Mesothelial cell of epicardium (in vitro differentiated cells): ENCODE measurements around the gene MDGA2. TPM values are rescaled to one million over a fixed set of nuclear protein-coding genes. Genes with fewer than 3 reads are reported as not detected.

Experiments used
- DNase-seq, 2 experiments: peaks; one replicate each; pipeline ENCODE4 v3.0.0; 2021; ENCODE audit warnings: low spot score in 2 of 2; ENCODE audit not compliant: unreplicated experiment in 2 of 2
- H3K27ac Mint-ChIP-seq: 2 replicates; pipeline ENCODE4 v1.8.0; 2021; ENCODE audit warnings: mixed read lengths
- H3K27me3 Mint-ChIP-seq: 2 replicates; pipeline ENCODE4 v1.8.0; 2021; ENCODE audit warnings: low read depth, mixed read lengths
- H3K36me3 Mint-ChIP-seq: 2 replicates; pipeline ENCODE4 v1.8.0; 2021; ENCODE audit warnings: mixed read lengths
- H3K4me1 Mint-ChIP-seq: 2 replicates; pipeline ENCODE4 v1.8.0; 2021; ENCODE audit warnings: mixed read lengths
- H3K4me3 Mint-ChIP-seq: 2 replicates; pipeline ENCODE4 v1.8.0; 2021; ENCODE audit warnings: mild to moderate bottlenecking, moderate library complexity, mixed read lengths
- H3K9me3 Mint-ChIP-seq: 2 replicates; pipeline ENCODE4 v1.8.0; 2021; ENCODE audit warnings: mixed read lengths
- total RNA-seq: library from RNA; stranded (reverse); gene quantifications from 3 replicates; pipeline ENCODE4 v1.2.1, GENCODE V29; 2021
- TF ChIP-seq, protein P1 (sequence below): fragments of 200-600 bp; sonication (generic); IDR thresholded peaks from one replicate; pipeline ENCODE4 v1.5.0; 2021; ENCODE audit warnings: antibody characterized with exemption; ENCODE audit not compliant: unreplicated experiment

MDGA2 gene
- total RNA-seq, 1 donor from 2014 or later: 0.27 TPM

DNA sequence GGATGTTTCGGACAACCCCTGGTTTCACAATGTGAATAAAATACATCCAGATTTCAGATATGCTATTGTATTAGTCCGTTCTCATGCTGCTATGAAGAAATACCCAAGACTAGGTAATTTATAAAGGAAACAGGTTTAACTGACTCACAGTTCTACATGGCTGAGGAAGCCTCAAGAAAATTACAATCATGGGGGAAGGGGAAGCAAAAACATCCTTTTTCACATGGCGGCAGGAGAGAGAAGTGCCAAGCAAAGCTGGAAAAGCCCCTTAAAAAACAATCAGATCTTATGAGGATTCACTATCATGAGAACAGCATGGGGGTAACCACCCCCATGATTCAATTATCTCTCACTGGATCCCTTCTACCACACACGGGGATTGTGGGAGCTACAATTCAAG lies 451.7 kb downstream of the MDGA2 start:
- Mint-ChIP-seq H3K9me3 (peaks cover 8% of the 10 kb centered on the region), H3K36me3 (no peaks in the 10 kb centered on the region), H3K27me3 (no peaks in the 10 kb centered on the region), H3K27ac (no peak overlapping the region), H3K4me3 (no peak overlapping the region), H3K4me1 (peaks cover 7% of the 10 kb centered on the region)
- no peak for DNase-seq
- TF ChIP-seq, protein P1, sequence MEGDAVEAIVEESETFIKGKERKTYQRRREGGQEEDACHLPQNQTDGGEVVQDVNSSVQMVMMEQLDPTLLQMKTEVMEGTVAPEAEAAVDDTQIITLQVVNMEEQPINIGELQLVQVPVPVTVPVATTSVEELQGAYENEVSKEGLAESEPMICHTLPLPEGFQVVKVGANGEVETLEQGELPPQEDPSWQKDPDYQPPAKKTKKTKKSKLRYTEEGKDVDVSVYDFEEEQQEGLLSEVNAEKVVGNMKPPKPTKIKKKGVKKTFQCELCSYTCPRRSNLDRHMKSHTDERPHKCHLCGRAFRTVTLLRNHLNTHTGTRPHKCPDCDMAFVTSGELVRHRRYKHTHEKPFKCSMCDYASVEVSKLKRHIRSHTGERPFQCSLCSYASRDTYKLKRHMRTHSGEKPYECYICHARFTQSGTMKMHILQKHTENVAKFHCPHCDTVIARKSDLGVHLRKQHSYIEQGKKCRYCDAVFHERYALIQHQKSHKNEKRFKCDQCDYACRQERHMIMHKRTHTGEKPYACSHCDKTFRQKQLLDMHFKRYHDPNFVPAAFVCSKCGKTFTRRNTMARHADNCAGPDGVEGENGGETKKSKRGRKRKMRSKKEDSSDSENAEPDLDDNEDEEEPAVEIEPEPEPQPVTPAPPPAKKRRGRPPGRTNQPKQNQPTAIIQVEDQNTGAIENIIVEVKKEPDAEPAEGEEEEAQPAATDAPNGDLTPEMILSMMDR: no peak

DNA sequence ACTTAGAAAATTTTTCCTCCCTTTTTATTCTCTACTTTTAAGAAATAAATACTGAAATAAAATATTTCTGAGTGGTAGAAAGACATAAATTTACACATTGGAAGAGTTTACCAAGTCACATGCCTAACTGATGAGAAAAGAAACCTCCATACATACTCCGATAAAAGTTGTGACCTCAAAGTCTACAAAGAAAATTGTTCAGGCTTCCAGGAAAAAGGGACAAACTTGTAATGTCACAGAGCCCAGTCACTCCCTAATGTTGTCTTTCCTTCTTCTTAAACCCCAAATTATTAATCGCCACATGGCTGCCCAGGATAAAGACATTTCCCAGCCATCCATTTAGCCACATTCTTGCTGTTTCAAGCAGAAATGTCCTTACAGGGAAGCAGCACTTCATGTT lies 455.3 kb downstream of the MDGA2 start:
- Mint-ChIP-seq H3K36me3 (no peaks in the 10 kb centered on the region), H3K4me1 (no peaks in the 10 kb centered on the region), H3K27me3 (no peaks in the 10 kb centered on the region), H3K9me3 (peaks cover 8% of the 10 kb centered on the region), H3K27ac (no peak overlapping the region), H3K4me3 (no peak overlapping the region)
- DNase-seq: no peak
- TF ChIP-seq, protein P1: no peak

DNA sequence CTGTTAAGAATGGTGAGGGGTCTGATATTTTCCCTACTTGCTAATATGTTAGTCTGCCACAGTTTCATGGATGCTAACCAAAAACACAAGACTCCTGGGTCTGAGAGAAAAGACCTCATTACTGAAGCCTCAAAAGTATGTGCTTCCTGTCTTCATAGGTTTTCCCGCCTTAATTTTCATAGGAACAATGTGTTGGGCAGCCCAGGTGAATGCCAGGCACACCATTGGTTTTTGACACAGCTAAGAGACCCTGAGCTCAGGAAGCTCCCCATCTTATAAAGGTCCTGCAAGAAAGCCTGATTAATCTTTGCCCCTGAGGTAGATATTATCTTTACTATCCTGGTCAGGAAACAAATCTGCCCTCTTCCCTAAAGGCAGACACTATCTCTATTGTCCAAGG lies 464.1 kb downstream of the MDGA2 start:
- TF ChIP-seq, protein P1: no peak

DNA sequence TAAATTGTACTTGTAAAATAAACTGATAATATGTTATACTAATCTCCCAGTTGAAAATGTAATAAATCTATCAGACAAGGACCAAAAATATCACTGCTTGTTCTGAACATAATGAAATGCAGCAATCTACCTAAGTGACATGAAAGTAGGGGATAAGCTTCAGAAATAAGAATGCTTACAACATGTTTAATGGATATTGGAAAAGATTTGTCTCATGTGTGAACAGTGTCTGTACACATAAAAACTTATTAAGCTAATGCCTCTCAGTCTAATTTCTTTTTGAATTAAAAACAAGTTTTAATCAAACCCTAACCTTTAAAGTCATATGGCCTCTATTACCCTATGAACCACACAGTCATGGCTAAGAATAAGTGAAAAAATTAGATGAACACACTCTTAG lies 465.3 kb downstream of the MDGA2 start:
- Mint-ChIP-seq H3K4me1 (peaks cover 17% of the 10 kb centered on the region), H3K27ac (no peak overlapping the region)
- TF ChIP-seq, protein P1: no peak

More for the DNA sequence above, 464.1 kb downstream of the MDGA2 start:
- Mint-ChIP-seq H3K4me3 (no peak overlapping the region), H3K9me3 (peaks cover 4% of the 10 kb centered on the region), H3K27ac (no peak overlapping the region), H3K4me1 (peaks cover 17% of the 10 kb centered on the region), H3K36me3 (no peaks in the 10 kb centered on the region), H3K27me3 (no peaks in the 10 kb centered on the region)
- DNase-seq: no peak

DNA sequence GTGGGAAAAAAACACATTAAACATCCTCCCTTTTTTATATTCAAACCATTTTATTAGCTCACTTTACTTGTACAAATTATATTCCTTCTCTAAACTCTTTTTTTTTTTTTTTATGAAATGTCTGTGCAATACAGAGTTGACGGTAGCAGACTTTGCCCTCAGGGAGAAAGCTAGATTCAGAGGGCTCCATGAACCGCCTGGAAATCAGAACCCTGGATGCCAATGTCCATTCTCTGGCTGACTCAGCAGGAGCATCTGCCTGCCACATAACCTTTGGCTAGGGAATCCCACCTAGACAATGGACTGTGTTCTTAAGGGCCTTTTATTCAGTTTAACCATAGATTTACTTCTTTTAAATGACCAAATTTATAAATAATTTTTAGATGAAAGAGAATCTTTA lies 467.0 kb downstream of the MDGA2 start:
- Mint-ChIP-seq H3K27me3 (no peaks in the 10 kb centered on the region), H3K9me3 (peaks cover under 1% of the 10 kb centered on the region), H3K27ac (peak overlapping the region; percentile 17), H3K4me1 (peaks cover 17% of the 10 kb centered on the region), H3K36me3 (no peaks in the 10 kb centered on the region), H3K4me3 (no peak overlapping the region)
- no peak for DNase-seq
- TF ChIP-seq, protein P1: no peak

More for the DNA sequence above, 465.3 kb downstream of the MDGA2 start:
- Mint-ChIP-seq H3K9me3 (peaks cover 4% of the 10 kb centered on the region), H3K4me3 (no peak overlapping the region), H3K27me3 (no peaks in the 10 kb centered on the region), H3K36me3 (no peaks in the 10 kb centered on the region)
- no peak for DNase-seq

DNA sequence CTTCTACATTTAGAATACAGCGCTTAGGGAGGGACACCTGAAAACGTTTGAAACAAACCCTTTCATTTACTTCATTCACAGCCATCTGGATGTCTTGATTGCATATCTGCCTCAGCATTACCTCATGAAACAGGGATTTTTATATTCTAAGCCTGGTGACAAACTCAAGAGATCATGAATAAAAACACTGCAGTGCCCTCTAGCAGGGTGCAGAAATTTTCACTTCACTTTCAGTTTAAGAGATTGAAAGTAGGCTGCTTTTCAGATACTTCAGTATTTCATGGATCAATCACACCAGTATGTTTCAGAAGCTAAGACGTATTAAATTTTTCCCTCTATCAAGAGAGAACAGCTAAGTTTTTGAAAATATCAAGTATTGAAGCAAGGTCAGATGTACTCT lies 467.8 kb downstream of the MDGA2 start:
- Mint-ChIP-seq H3K4me1 (peaks cover 17% of the 10 kb centered on the region), H3K27ac (no peak overlapping the region), H3K27me3 (no peaks in the 10 kb centered on the region), H3K4me3 (no peak overlapping the region), H3K36me3 (no peaks in the 10 kb centered on the region), H3K9me3 (no peaks in the 10 kb centered on the region)
- no peak for DNase-seq
- TF ChIP-seq, protein P1: no peak
